Naive thymus-derived CD4-positive, alpha-beta T cell (primary cell): Measurements from ENCODE around the gene APOA1. TPM values are rescaled to one million over a fixed set of nuclear protein-coding genes. Genes with fewer than 3 reads are reported as not detected.

ENCODE experiments used
- ATAC-seq: fragments of 150-1000 bp; cut with Tn5 transposase; 2 replicates; pipeline ENCODE4 v1.10.0; 2021; ENCODE audit warnings: mild to moderate bottlenecking, moderate library complexity
- CTCF ChIA-PET: fragments of 350-600 bp; sonication (Branson Sonifier 250); formaldehyde crosslinking; loops from one replicate; lab custom pipeline; 2021; ENCODE audit warnings: antibody characterized with exemption; lab: Charles Lee
- POLR2A ChIA-PET: fragments of 350-600 bp; sonication (Branson Sonifier 250); formaldehyde crosslinking; loops from one replicate; lab custom pipeline; 2021; ENCODE audit warnings: antibody characterized with exemption, inconsistent platforms; lab: Charles Lee
- DNase-seq, 9 donors: peaks; one replicate each; pipeline versions ENCODE4 v3.0.0 to v3.0.0-alpha.2; 2020 to 2022; ENCODE audit warnings: mixed read lengths in 1 of 9
- H3K27ac ChIP-seq: one replicate; pipeline ENCODE4 v1.7.0; 2013; ENCODE audit warnings: mild to moderate bottlenecking, low read depth, low read length, moderate library complexity
- H3K27me3 ChIP-seq, 2 donors: one replicate each; pipeline ENCODE4 v1.7.0; 2013; ENCODE audit warnings: low read length in 2 of 2, mild to moderate bottlenecking in 2 of 2, moderate library complexity in 2 of 2; ENCODE audit not compliant: control insufficient read depth in 2 of 2, insufficient read depth in 2 of 2
- H3K36me3 ChIP-seq, 3 experiments: 1 replicate in 2 of 3; 2 replicates in 1 of 3; pipeline ENCODE4 v1.7.0; 2013; ENCODE audit warnings: low read length in 3 of 3, mild to moderate bottlenecking in 3 of 3, moderate library complexity in 1 of 3; ENCODE audit not compliant: insufficient read depth in 3 of 3, control insufficient read depth in 2 of 3
- H3K4me1 ChIP-seq, 2 donors: one replicate each; pipeline ENCODE4 v1.7.0; 2013; ENCODE audit warnings: low read length in 2 of 2, mild to moderate bottlenecking in 2 of 2, moderate library complexity in 1 of 2; ENCODE audit not compliant: control insufficient read depth in 2 of 2, insufficient read depth in 2 of 2
- H3K4me3 ChIP-seq: 2 replicates; pipeline ENCODE4 v1.7.0; 2013; ENCODE audit warnings: mild to moderate bottlenecking, low read length
- H3K9me3 ChIP-seq, 3 experiments: 1 replicate in 2 of 3; 2 replicates in 1 of 3; pipeline ENCODE4 v1.7.0; 2013; ENCODE audit warnings: low read length in 3 of 3; ENCODE audit not compliant: control insufficient read depth in 2 of 3
- H3K27ac Mint-ChIP-seq, 9 donors: one replicate each; pipeline ENCODE4 v1.8.0; 2020 to 2022; ENCODE audit warnings: mixed read lengths in 9 of 9, mild to moderate bottlenecking in 8 of 9, moderate library complexity in 5 of 9, inconsistent platforms in 2 of 9
- H3K27me3 Mint-ChIP-seq, 5 donors: one replicate each; pipeline ENCODE4 v1.8.0; 2021 to 2022; ENCODE audit warnings: mixed read lengths in 5 of 5, mild to moderate bottlenecking in 1 of 5
- H3K36me3 Mint-ChIP-seq, 5 donors: one replicate each; pipeline ENCODE4 v1.8.0; 2020 to 2022; ENCODE audit warnings: mixed read lengths in 5 of 5, mild to moderate bottlenecking in 3 of 5, inconsistent platforms in 1 of 5
- H3K4me1 Mint-ChIP-seq, 7 donors: one replicate each; pipeline ENCODE4 v1.8.0; 2020 to 2022; ENCODE audit warnings: mixed read lengths in 7 of 7, mild to moderate bottlenecking in 3 of 7, inconsistent platforms in 1 of 7
- H3K4me3 Mint-ChIP-seq, 10 donors: one replicate each; pipeline ENCODE4 v1.8.0; 2020 to 2022; ENCODE audit warnings: mild to moderate bottlenecking in 10 of 10, mixed read lengths in 10 of 10, moderate library complexity in 6 of 10, inconsistent platforms in 2 of 10
- H3K9me3 Mint-ChIP-seq, 11 donors: one replicate each; pipeline ENCODE4 v1.8.0; 2020 to 2022; ENCODE audit warnings: mixed read lengths in 11 of 11, mild to moderate bottlenecking in 4 of 11, inconsistent platforms in 1 of 11, moderate library complexity in 1 of 11
- intact Hi-C, 2 donors: fragments of 100-400 bp; cut with micrococcal nuclease; formaldehyde crosslinking; loops; one replicate each; pipeline ENCODE4 v1.15.1; 2023
- polyA plus RNA-seq, 2 donors: library from polyadenylated mRNA; unstranded; fragments of 300-500 nt; fragmentation: Illumina TruSeq; gene quantifications; one replicate each; pipeline ENCODE4 v1.2.3, GENCODE V29; 2021
- total RNA-seq, 6 experiments: library from RNA in 5 of 6; stranded (reverse) in 5 of 6; gene quantifications; 1 replicate in 5 of 6; 2 replicates in 1 of 6; pipeline ENCODE4 v1.2.3 and lab custom pipeline; 2021 to 2026

APOA1 gene
- total and polyA plus RNA-seq, 7 experiments from 2014 or later = 0.24 to 0.70 (median 0.51) TPM; not detected in 2

DNA sequence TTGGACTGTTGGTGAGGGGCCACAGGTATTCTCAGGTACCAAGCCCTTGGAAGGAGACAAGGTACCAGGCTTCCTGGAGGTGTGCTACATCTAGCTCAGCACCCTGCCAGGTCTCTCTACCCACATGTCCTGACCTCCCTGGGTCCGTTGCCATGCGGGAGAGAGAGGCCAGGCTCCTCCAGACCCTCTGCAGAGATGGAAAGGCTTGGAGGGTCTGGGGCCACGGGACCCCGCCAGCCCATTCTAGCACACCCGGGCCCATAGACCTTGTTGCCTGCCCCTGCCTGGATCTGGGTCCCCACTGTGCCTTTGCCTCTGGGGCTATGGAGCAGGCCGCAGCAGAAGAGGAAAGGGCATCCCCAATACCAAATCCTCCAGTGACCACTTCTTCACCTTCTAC, 10.0 kb downstream of the APOA1 start:
- intact Hi-C loops = no loop called here
- no peaks in the 10 kb centered on the region for H3K4me1 ChIP-seq
- ChIA-PET POLR2A (no interaction called here), CTCF (no interaction called here)
- H3K27ac ChIP-seq = no peak overlapping the region
- no peaks in the 10 kb centered on the region for H3K27me3 ChIP-seq
- Mint-ChIP-seq H3K9me3 (no peaks in the 10 kb centered on the region), H3K4me1 (no peaks in the 10 kb centered on the region), H3K36me3 (no peaks in the 10 kb centered on the region), H3K27ac (no peak overlapping the region), H3K4me3 (no peak overlapping the region), H3K27me3 (no peaks in the 10 kb centered on the region)
- H3K9me3 ChIP-seq = no peaks in the 10 kb centered on the region
- no peaks in the 10 kb centered on the region for H3K36me3 ChIP-seq
- no peak for ATAC-seq
- DNase-seq = no peak
- H3K4me3 ChIP-seq = no peak overlapping the region

GRCh38 chr11:116826751-116827431, 10.5 kb downstream of the APOA1 start:
- ChIA-PET POLR2A (no interaction called here), CTCF (no interaction called here)
- Histone ChIP-seq H3K9me3 (no peaks in the 10 kb centered on the region), H3K4me3 (no peak overlapping the region), H3K36me3 (no peaks in the 10 kb centered on the region), H3K4me1 (no peaks in the 10 kb centered on the region), H3K27ac (no peak overlapping the region), H3K27me3 (no peaks in the 10 kb centered on the region)
- Mint-ChIP-seq H3K27ac (no peak overlapping the region), H3K27me3 (no peaks in the 10 kb centered on the region), H3K4me1 (no peaks in the 10 kb centered on the region), H3K4me3 (no peak overlapping the region), H3K36me3 (no peaks in the 10 kb centered on the region), H3K9me3 (no peaks in the 10 kb centered on the region)
- ATAC-seq (no peak), DNase-seq (no peak)
- intact Hi-C loops = no loop called here

DNA sequence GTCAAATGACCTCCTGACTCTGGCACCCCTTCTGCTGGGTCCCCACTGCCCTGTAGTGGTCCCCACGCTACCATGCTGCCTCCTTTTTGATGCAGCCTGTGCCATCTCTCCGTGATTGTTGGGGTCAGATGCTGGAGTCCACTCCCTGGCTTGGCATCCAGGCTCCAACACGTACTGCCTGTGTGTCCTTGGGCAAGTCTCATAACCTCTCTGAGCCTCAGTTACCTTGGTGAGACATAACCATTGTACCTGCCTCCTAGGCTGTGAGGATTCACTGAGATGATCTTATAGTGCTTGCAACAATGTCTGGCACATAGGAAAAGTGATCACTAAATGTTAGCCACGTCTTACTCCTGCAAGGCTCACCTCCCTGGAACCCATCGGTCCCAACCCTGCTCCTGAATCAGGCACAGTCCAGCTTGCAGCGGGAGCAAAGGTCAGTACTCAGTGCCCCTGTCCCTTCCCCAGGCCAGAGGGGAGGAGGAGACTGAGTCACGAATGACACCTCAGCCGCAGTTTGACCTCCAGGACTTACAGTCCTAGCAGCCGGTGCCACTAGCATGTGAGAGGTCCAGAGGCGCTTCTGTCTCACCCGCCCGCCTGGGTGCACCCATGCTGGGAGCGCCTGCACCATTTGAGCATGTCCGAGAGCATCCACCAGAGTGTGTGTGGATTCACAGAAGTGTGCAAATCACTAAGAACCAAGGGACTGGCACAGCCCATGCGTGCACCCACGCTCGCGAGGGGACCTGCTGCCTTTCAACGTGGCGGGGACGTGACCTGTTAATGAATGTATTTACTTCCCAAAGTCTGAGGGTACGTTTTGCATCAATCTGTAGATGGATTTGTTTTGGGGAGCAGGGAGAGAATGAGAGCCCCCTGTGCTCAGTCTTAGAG, 11.3 kb downstream of the APOA1 start:
- H3K27ac Mint-ChIP-seq = no peak overlapping the region
- no peaks in the 10 kb centered on the region for H3K27me3 Mint-ChIP-seq
- H3K9me3 ChIP-seq = no peaks in the 10 kb centered on the region
- DNase-seq = no peak
- no peaks in the 10 kb centered on the region for H3K27me3 ChIP-seq
- H3K36me3 ChIP-seq = no peaks in the 10 kb centered on the region
- POLR2A ChIA-PET = no interaction called here
- no peaks in the 10 kb centered on the region for H3K4me1 ChIP-seq
- no peak overlapping the region for H3K4me3 Mint-ChIP-seq
- no peak overlapping the region for H3K27ac ChIP-seq
- CTCF ChIA-PET = no interaction called here
- intact Hi-C loops = no loop called here
- H3K4me3 ChIP-seq = no peak overlapping the region
- no peaks in the 10 kb centered on the region for H3K9me3 Mint-ChIP-seq
- no peak for ATAC-seq
- H3K36me3 Mint-ChIP-seq = no peaks in the 10 kb centered on the region
- H3K4me1 Mint-ChIP-seq = no peaks in the 10 kb centered on the region

GRCh38 chr11:116825434-116825833, 12.0 kb downstream of the APOA1 start:
- H3K36me3 ChIP-seq = no peaks in the 10 kb centered on the region
- no peaks in the 10 kb centered on the region for H3K9me3 ChIP-seq
- no peaks in the 10 kb centered on the region for H3K27me3 ChIP-seq
- H3K4me3 ChIP-seq = no peak overlapping the region
- Mint-ChIP-seq H3K27ac (no peak overlapping the region), H3K27me3 (no peaks in the 10 kb centered on the region), H3K9me3 (no peaks in the 10 kb centered on the region), H3K4me1 (no peaks in the 10 kb centered on the region), H3K4me3 (no peak overlapping the region), H3K36me3 (no peaks in the 10 kb centered on the region)
- no peaks in the 10 kb centered on the region for H3K4me1 ChIP-seq
- POLR2A ChIA-PET = no interaction called here
- ATAC-seq (no peak), DNase-seq (no peak)
- CTCF ChIA-PET = interaction anchor here (0.6 kb wide), 1 partner anchor 192 kb away, joined by 3 read pairs; no protein-coding TSS in a partner anchor
- H3K27ac ChIP-seq = no peak overlapping the region
- intact Hi-C loops = no loop called here

GRCh38 chr11:116823031-116823843, 14.2 kb downstream of the APOA1 start, which contains the start of gene APOA4:
APOA4 (minus strand) TSS chr11:116823304; CDS start chr11:116823191, 113 bp downstream.
- no peak for DNase-seq
- no peaks in the 10 kb centered on the region for H3K4me1 Mint-ChIP-seq
- H3K4me1 ChIP-seq = no peaks in the 10 kb centered on the region
- no peaks in the 10 kb centered on the region for H3K9me3 Mint-ChIP-seq
- H3K27me3 Mint-ChIP-seq = no peaks in the 10 kb centered on the region
- no peak within 1 kb of the TSS for H3K27ac ChIP-seq
- no peaks in the 10 kb centered on the region for H3K36me3 Mint-ChIP-seq
- ATAC-seq = no peak
- H3K27me3 ChIP-seq = no peaks in the 10 kb centered on the region
- POLR2A ChIA-PET = no interaction called here
- H3K4me3 Mint-ChIP-seq = no peak within 1 kb of the TSS
- no peak within 1 kb of the TSS for H3K4me3 ChIP-seq
- H3K36me3 ChIP-seq = no peaks in the 10 kb centered on the region
- H3K27ac Mint-ChIP-seq = no peak within 1 kb of the TSS
- H3K9me3 ChIP-seq = no peaks in the 10 kb centered on the region
- intact Hi-C loops = no loop called here
- CTCF ChIA-PET = no interaction called here

DNA sequence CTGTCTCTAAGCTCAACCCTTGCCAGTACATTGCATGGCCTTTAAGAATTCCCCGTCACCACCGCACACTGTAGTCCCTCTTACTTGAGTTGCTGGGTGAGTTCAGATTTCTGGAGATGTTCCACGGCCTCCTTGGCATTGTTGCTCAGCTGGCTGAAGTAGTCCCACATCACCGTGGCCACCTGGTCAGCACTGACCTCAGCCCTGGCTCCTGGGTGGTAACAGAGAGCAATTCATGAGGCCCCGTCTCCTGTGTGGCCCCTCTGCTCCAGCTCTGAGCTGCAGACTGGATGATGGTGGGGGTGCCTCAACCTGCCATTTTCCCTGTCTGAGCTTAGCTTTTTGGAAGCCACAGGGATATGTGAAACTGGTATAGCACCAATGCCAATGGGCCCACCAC, 14.8 kb downstream of the APOA1 start:
- Mint-ChIP-seq H3K9me3 (no peaks in the 10 kb centered on the region), H3K4me1 (no peaks in the 10 kb centered on the region), H3K36me3 (no peaks in the 10 kb centered on the region), H3K4me3 (no peak overlapping the region), H3K27ac (no peak overlapping the region), H3K27me3 (no peaks in the 10 kb centered on the region)
- no peak overlapping the region for H3K4me3 ChIP-seq
- DNase-seq (no peak), ATAC-seq (no peak)
- POLR2A ChIA-PET = no interaction called here
- no peak overlapping the region for H3K27ac ChIP-seq
- intact Hi-C loops = no loop called here
- CTCF ChIA-PET = no interaction called here
- no peaks in the 10 kb centered on the region for H3K36me3 ChIP-seq
- H3K4me1 ChIP-seq = no peaks in the 10 kb centered on the region
- H3K27me3 ChIP-seq = no peaks in the 10 kb centered on the region
- no peaks in the 10 kb centered on the region for H3K9me3 ChIP-seq
